ENCODE results near the gene HIKESHI. TPM values are rescaled to one million over a fixed set of nuclear protein-coding genes. Genes with fewer than 3 reads are reported as not detected.

The HIKESHI gene
- total and polyA plus RNA-seq, 2 of the 8 experiments (the other 6 are each of a cell fraction or from before 2014, with no cell fraction given) = 65.4 to 90.2 TPM

GRCh38 chr11:86301742-86302091 lies 323 bp upstream of the HIKESHI start:
- 7% methylated on average over 6 of the region's 6 CpGs; no CpG with 5 or more reads in 1 of the 2 experiments for WGBS, 2 experiments (ENCODE audit: extremely low coverage in 1 of 2, insufficient coverage in 1 of 2, insufficient read length in 1 of 2, insufficient replicate concordance in 2 of 2, low coverage in 1 of 2, low lambda C conversion rate in 2 of 2, missing lambda C conversion rate in 1 of 2)
- peaks cover 0 to 28% of the 10 kb centered on the region in 2 experiments; a peak in 2 of 4 replicates for H3K79me2 ChIP-seq (ENCODE audit: control insufficient read depth in 1 of 2, insufficient read depth in 2 of 2, low read length in 2 of 2)
- H2BK12ac ChIP-seq (ENCODE audit: low read depth, low read length) = no peak overlapping the region
- no peak overlapping the region for H2BK5ac ChIP-seq (ENCODE audit: low read depth, low read length)
- H3K79me1 ChIP-seq (ENCODE audit: low read depth, low read length) = no peaks in the 10 kb centered on the region; the same call in 1 of the 2 replicates
- H3K4me3 ChIP-seq (ENCODE audit: extremely low read depth in 1 of 4, insufficient read depth in 2 of 4, low read depth in 3 of 4, low read length in 4 of 4) = peak overlapping the region; percentile 87 to 95 (median 92); a peak in 6 of 8 replicates
- no peak overlapping the region for H3K14ac ChIP-seq (ENCODE audit: insufficient read length)
- TF ChIP-seq CEBPB (IDR thresholded peaks at IDR 0.05; ENCODE audit: low read depth, low read length) = no peak
- no peak for TF ChIP-seq FOSL1 (IDR thresholded peaks at IDR 0.05; ENCODE audit: insufficient read depth, low read depth, low read length)
- TF ChIP-seq HDAC6 (IDR thresholded peaks at IDR 0.05; ENCODE audit: low read depth, low read length) = no peak
- no peak for TF ChIP-seq SIN3A (conservative IDR thresholded peaks at IDR 0.05 in 1 of 2, IDR thresholded peaks at IDR 0.05 in 1 of 2; ENCODE audit: low read depth in 1 of 2, low read length in 2 of 2)
- no peak for TF ChIP-seq RNF2 (IDR thresholded peaks at IDR 0.05; ENCODE audit: borderline replicate concordance, low read depth, low read length, missing control alignments, poor library complexity, severe bottlenecking)
- TF ChIP-seq MAFK (IDR thresholded peaks at IDR 0.05; ENCODE audit: low read depth, low read length) = no peak
- TF ChIP-seq SP1 (IDR thresholded peaks at IDR 0.05; ENCODE audit: low read depth, low read length) = no peak
- no peak for TF ChIP-seq GABPA (IDR thresholded peaks at IDR 0.05; ENCODE audit: borderline replicate concordance, insufficient read depth, low read length)
- DNase-seq (ENCODE audit: low read depth in 1 of 2, low spot score in 2 of 2) (no peak), FAIRE-seq (no peak)
- no peak overlapping the region for H2BK20ac ChIP-seq (ENCODE audit: low read length)
- H3K4me2 ChIP-seq (ENCODE audit: insufficient read depth in 1 of 2, low read depth in 2 of 2, low read length in 2 of 2) = peak overlapping the region; percentile 73 to 83; a peak in 3 of 4 replicates
- H4K8ac ChIP-seq (ENCODE audit: extremely low read depth, insufficient read depth, low read length) = no peak overlapping the region
- no peak overlapping the region for H2BK120ac ChIP-seq (replicated peaks; ENCODE audit: low read depth, low read length)
- no peaks in the 10 kb centered on the region; a peak in 1 of 7 replicates for H3K27me3 ChIP-seq (replicated peaks in 1 of 4; ENCODE audit: control insufficient read depth in 3 of 4, extremely low read depth in 1 of 4, insufficient read depth in 3 of 4, low read length in 3 of 4)
- CTCF ChIA-PET (ENCODE audit: partially characterized antibody) = interaction anchor here (1.2 to 3.7 kb wide), 3 partner anchors 10 to 446 kb away, joined by 3 to 20 read pairs (median 6); partner anchors contain the start of gene CCDC83
- peaks cover 0 to 3% (median 0%) of the 10 kb centered on the region in 4 experiments; a peak in 1 of 8 replicates for H3K36me3 ChIP-seq (ENCODE audit: control insufficient read depth in 2 of 4, insufficient read depth in 4 of 4, low read length in 3 of 4)
- H3K4me1 ChIP-seq (replicated peaks in 1 of 4; ENCODE audit: control insufficient read depth in 3 of 4, insufficient read depth in 4 of 4, low read length in 3 of 4) = no peaks in the 10 kb centered on the region; a peak in 1 of 7 replicates
- H2BK15ac ChIP-seq (ENCODE audit: low read length) = no peak overlapping the region
- no peak overlapping the region for H2AK5ac ChIP-seq (ENCODE audit: low read depth, low read length)
- H3K23me2 ChIP-seq (ENCODE audit: low read depth, low read length) = no peaks in the 10 kb centered on the region
- POLR2A ChIA-PET (ENCODE audit: partially characterized antibody) = interaction anchor here (1.4 to 1.6 kb wide), 2 partner anchors 18 to 44 kb away, joined by 4 to 5 read pairs; no protein-coding TSS in a partner anchor
- no peak overlapping the region for H3K27ac ChIP-seq (ENCODE audit: low read depth, low read length)
- no peak overlapping the region for H4K91ac ChIP-seq (replicated peaks; ENCODE audit: insufficient read length, low read length)
- H4K5ac ChIP-seq (ENCODE audit: insufficient read length, low read depth, low read length) = no peak overlapping the region
- no peaks in the 10 kb centered on the region for H3K9me3 ChIP-seq (ENCODE audit: insufficient read depth in 2 of 2, low read depth in 1 of 2, low read length in 1 of 2)
- H3K4ac ChIP-seq (replicated peaks; ENCODE audit: insufficient read length, low read depth, low read length) = no peak overlapping the region
- no peak overlapping the region for H3K18ac ChIP-seq (ENCODE audit: extremely low read depth, low read length)
- H2AFZ ChIP-seq (ENCODE audit: low read length) = peak overlapping the region; percentile 87
- H3K56ac ChIP-seq (replicated peaks; ENCODE audit: insufficient read length, low read depth, low read length) = no peak overlapping the region
- H3K23ac ChIP-seq (ENCODE audit: insufficient read length) = no peak overlapping the region
- no peak overlapping the region for H3K9ac ChIP-seq (replicated peaks in 1 of 4; ENCODE audit: extremely low read depth in 1 of 4, low read depth in 3 of 4, low read length in 3 of 4)
- no peaks in the 10 kb centered on the region for H4K20me1 ChIP-seq (replicated peaks in 1 of 2; ENCODE audit: control insufficient read depth in 1 of 2, insufficient read depth in 2 of 2, low read length in 2 of 2)
